Ammon's horn (tissue), 1 donor: ENCODE data around the gene STX4.
A peak's percentile ranks its signal among the peaks of the same experiment; 100 is the strongest.
"Not testable (repeated sequence)": the region's sequence is repeated elsewhere in the genome, so short reads cannot be mapped to it uniquely, and the experiment has no call there.

Experiments
- DNase-seq: peaks from one replicate; pipeline ENCODE4 v3.0.0-alpha.2; 2016; ENCODE audit warnings: low spot score

Gene STX4

DNA sequence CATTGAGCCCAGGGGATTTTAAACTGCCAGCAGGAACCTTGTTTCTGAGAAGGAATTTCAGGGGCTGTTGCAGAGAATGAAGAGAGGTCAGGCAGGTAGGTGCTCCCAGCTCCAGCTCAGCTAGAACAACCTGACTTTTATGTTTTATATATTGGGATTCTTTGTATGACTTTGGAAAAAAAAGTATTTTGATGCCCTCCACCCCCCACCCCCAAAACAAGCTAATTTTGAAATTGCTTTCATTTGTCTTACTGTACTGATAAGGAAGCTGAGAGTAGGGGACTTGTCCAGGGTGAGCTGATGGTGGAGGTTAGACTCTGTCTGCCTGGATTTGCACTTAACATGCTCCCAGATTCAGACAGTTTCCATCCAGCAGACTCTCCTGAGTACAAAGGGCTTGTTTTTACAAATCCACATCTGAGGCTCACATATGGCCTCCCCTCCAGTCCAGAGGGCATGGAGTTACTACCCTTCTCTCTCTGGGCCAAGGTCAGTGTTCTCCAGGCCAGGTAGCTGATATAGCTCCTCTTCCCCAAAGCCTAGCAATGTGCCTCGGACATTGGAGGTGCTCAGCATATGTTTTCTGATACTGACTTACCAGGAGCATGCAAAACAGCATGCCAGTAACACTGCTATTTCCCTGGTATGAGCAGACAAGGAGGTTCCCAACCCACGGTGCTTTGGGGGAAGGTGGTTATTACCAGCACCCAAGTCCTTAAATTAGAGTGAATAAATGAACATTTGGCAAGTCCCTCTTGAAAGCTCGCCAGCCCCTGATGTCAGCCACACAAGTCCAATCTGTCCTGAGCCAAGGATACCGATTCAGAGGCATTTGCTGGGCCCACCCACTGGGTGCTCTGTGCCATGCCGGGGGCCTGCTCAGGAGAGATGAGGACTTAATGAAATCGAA, 34.3 kb upstream of the STX4 start:
- DNase-seq: no peak

DNA sequence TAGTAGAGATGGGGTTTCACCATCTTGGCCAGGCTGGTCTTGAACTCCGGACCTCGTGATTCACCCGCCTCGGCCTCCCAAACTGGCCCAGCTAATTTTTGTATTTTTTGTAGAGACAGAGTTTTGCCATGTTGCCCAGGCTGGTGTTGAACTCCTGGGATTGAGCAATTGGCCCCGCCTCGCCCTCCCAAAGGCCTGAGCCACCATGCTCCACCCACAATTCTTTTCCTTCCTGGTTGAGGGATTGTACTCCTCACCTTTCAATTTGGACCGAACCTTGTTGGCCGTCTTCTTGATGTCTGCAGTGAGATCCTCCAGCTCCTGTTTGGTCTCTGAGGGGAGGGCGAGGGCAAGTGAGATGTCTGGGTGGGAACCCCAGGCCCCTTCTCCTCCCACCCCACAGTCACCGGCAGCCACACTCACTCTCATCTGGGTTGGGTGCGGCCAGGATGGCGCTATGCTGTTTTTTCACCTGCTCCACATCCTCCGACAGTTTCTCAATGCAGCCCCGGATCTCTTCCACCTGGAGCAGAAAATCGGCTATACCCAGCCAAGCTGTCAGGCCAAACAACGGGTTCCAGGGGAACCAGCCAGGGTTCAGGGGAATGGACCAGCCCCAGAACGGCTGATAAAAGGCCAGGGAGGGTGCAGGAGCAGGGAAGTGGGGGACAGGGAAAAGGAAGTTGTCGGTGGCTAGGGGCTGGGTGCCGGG, 32.5 kb upstream of the STX4 start:
- no peak for DNase-seq

DNA sequence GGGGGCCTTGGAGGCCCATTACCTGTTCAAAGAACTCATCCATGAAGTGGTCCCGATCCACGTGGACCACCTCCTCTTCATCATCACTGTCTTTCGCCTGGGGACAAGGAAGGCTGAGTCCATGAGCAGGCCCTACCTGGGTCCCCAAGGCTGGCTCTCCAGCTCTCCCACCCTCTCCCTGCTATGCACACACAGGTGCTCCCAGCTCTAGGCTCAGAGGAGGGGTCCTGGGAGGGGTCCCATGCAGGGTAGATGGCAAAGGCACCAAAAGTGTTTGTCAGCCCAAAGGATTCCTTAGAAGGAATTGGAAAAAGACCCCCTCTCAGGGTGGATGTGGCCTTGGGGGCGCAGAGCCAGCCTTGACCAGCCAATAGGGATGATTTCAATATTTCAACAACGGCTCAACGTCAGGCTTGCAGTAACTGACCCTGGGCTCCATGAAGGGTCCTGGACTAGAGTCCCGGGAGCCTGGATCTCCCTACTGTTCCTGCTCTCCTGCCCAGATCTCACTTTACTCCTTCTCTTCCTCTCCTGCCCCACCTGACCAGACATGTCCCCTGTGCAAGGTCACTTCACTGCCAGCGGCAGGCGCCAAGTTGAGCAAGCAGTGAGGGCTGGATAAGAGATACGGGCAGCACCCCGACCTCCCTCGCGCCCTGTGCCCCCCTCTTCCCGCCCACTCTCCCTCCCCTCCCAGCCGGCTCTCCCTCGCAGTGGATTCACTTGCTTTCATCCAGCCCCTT, 31.7 kb upstream of the STX4 start:
- DNase-seq: no peak

DNA sequence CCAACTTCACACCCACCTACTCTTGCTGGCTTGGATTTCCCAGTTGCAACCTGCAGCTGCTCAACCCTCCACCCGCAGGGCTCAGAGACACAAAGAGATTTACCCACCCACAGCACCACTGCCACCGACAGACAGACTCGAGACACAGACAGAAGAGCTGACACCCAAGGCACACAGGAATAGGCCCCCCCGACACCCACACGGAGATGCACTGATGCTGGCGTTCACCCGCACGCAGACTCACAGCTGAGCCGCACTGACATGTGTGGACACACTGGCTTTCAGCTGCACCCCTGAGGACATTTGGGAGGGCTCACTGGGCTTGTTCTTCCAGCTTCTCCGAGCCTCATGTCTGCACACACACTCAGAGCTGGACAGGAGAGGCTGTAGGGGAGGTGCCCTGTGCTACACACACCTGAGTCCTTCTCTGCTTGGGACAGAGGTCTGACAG, 31.1 kb upstream of the STX4 start:
- no peak for DNase-seq

DNA sequence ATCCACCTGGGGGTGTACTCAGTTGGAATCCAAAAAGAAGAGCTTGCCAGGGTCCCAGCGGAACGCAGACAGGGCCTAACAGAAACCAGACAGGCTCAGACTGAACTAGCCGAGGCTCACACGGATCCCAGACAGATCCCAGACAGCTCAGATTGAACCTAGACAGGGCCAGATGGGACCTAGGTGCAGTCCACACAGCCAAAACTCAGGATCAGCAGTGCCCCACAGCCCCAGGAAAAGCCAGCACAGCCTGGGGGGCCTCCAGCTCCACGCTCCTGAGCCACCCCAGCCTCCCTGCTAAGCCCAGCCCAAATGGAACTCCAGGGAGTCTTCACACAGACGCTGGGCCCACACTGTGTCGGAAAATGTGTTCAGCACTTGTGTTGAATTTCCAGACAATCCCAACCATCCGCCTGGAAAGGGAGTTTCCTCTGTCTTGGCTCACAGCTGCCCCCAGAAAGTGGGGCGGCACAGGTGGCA, 30.5 kb upstream of the STX4 start:
- DNase-seq: no peak

DNA sequence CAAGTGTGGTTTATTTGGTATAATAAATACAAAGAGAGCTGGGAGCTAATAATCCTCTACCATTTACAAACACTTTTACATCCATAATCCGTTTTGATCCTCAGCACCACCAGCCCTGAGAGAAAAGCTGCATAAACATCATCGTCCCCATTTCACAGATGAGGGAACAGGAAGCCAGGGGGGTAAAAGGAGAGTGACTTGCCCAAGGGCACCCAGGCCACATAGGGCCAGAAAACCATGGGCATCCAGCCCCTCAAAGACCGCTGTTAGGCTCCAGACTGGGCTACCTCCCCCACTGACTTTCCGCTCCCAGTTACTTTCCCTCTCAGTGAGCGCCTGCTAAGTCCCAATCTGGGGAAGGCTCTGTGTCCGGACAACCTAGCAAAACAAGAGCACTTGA, 29.6 kb upstream of the STX4 start:
- no peak for DNase-seq

DNA sequence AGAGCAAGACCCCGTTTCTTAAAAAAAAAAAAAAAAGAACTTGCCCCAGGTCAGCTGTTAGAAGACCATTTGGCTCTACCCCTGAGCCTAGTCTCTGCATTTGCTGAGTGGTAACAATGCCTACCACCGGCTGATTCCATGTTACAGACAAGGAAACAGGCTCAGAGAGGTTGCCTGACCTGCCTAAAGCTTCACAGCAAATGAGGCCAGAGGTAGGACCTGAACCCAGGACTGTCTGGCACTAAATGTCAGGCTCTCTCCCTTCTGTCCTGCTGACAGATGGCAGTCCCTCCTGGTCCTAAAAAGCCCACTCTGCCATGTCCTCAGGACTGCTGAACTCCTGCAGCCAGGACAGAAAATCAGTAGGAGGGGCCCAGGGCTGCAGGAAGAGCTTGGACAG, 28.7 kb upstream of the STX4 start:
- no peak for DNase-seq

DNA sequence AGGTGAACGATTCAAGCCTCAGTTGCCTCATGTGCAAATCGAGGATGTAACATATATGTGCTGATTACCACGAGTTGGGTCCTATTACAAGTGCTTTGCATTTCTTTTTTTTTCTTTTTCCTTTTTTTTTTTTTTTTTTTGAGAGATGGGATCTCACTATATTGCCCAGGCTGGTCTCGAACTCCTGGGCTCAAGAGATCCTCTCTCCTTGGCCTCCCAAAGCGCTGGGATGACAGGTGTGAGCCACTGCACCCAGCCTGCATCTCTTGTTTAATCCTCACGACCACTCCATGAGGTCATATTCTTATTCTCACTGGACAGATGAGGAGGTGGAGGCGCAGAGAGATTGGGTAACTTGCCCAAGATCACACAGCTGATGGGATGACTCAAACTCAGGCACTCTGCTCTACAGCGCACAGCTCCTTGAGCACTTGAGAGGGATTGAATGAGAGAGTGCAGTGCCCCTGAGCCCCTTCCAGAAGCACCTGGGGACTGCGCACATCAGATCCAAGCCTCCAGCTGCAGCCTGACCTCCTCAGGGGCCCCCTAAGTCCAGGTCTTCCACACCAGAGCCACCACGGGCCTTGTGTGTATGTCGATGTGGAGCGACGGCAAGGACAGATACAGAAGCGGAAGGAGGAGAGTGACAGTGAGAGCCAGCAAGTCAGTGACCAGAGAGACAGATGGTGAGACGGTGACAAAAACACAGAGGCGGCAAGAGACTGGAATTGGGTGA, 27.8 kb upstream of the STX4 start:
- DNase-seq: no peak

DNA sequence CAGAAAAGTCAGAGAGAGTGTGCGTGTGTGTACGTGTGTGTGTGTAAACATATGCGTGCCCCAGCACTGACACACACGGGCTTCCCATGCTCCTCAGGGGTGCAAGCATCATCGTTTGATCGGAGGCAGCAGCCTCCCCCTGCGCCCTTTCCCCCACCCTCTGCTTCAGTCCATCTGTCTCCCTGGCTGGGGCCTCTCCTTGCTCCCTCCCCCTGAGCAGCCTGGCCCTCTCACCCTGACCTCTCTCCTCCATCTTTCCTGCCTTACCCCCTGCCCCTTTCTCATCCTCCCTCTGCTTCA, 27.3 kb upstream of the STX4 start:
- no peak for DNase-seq

DNA sequence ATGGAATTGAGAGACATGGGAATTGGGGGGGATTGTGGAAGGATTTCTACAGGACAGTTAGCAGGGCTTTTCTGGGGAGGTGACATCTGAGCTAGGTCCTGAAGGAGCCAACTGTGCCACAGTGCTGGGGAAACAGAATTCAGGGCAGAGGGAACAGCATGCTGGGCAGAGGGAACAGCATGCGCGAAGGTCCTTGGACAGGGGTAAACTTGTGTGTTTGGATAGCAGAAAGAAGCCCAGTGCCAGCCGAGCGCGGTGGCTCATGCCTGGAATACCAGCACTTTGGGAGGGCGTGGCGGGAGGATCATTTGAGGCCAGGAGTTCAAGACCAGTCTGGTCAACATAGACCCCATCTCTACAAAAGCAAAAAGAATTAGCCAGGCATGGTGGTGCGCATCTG, 26.8 kb upstream of the STX4 start:
- DNase-seq: no peak

DNA sequence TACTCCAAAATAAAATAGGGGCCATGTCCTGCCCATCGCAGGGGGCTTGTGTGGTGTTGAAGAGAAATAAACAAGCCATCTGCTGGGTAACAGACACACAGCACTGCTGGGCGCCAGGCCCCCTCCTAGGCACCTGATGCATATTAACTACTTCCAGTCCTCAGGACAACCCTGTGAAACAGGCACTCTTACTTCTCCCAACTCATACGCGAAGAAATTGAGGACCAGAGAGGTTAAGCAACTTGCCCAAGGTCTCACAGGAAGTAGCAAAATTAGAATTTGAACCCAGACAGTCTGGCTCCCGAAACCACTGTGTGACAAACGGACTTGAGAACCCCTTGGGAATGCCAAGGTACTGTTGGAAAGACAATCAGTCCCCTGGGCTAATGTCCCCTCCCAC, 25.7 kb upstream of the STX4 start:
- DNase-seq: no peak

DNA sequence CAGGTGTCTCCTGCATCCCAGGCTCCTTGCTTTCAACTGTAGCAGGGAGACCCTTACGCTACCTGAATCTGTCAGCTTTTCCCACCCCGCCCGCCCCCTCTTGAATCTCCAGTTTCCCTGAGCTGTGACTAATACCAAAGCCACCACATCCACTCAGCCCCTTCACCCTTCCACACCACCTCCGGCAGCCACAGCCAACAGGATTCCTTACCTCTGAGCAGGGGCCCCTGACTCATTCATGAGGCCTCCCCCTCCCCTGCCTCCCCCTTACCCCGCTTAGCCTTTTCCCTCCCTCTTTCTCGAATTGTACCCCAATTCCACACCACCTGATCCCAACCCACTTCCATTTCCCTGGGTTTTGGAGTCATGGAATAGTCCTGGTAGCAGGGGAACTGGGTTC, 25.2 kb upstream of the STX4 start:
- DNase-seq: no peak

DNA sequence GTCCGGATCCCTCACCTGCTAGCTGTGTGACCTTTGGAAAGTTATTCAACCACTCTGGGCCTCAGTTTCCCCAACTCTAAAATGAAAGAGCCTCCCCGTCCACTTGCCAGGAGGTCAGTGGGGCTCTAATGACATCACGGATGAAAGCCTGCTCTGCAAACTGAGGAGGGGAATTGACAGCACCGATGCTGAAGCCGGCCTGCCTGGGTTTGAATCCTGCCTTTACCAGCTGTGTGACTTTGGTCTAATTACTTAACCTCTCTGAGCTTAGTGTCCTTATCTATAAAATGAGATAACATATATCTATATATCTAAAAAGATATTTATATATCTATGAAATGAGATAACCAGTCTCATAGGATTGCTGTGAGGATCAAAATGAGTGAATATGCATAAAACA, 24.8 kb upstream of the STX4 start:
- DNase-seq: no peak

DNA sequence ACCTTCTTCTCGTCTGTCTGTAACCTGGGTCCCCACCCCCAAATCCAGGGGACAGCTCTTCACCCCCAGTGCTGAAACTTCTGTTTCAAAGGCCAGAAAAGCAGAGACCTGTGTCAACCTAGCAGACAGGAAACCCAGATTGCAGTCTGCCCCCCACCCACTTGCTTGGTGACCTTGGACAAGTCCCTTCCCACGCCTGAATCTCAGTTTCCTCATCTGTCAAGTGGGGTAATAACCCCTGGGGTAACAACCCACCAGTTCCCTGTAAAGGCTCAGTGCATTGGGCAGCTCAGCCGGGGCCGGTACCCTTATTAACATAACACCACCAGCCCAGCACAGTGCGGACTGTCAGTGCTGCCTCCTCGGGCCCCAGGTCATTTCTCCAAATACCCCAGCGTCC, 24.2 kb upstream of the STX4 start:
- no peak for DNase-seq

DNA sequence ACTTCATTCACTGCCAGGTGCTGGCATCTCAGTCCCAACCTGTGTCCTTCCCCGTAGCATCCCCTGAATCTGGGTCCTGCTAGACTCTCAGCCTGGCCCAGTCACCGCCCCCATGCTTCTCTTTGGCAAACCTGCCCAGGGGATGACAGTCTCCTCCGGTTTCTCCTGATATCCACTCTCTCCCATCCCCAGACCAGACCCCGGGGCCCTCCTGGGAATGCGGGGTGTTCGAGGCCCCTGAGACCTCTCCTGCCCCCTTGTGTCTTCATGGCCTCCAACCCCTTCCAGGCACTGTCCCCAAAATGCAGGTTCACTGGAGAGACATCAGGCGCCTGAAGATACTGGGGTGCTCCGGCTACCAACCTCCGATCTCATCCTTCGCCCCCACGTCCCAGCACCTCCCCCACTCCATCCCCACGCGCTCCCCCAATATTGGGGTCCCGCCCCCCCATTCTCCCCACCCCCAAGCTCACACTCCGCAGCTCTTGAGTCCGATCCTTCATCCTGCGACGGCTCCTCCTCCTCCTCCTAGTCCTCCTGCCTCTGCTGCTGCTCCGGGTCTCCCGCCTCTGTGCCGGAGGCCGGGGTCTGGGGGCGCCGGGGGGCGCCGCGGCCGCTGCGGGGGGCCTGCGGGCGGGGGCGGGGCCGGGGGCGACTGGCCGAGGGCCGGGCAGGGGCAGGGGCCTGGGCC, 23.3 kb upstream of the STX4 start:
- no peak for DNase-seq

DNA sequence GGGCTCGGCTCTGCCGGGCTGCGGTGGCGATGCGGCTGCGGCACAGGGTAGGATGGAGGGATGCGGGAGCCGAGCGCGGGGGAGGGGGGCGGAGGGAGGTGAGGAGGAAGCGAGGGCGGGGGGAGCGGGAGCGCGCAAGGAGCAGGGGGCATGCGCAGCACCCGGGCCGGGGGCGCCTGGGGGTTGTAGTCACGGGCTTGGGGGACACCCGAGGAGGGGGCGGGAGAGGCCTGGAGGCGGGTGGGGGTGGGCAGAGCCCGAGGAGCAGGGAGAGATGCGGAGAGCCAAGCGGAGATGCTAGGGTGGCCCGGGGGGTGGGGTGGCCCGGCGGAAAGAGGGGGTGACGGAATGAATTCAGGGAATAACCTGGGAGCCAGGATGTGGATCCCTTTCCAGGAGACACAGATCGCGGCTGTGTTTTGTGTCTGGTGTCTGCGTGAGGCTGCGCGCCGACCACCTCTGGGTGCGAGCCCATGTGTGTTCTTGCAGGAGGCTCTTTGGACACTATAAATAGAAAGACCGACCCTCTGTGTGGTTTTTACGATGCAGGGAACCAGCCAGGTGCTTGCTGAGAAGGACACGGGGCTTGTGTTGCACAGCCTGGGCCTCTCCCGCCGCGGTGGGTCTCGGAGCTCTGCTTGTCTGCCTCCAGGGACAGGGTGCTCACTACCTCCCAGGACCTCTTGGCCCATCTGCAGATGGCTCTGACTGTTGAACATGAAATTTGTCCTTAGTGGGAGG, 22.6 kb upstream of the STX4 start, which contains the start of gene STX1B:
Gene STX1B (minus strand): TSS at position 54 of the 741 bp plus-strand sequence. CDS start 242 bp downstream, outside the sequence.
- DNase-seq: peak; percentile 67

DNA sequence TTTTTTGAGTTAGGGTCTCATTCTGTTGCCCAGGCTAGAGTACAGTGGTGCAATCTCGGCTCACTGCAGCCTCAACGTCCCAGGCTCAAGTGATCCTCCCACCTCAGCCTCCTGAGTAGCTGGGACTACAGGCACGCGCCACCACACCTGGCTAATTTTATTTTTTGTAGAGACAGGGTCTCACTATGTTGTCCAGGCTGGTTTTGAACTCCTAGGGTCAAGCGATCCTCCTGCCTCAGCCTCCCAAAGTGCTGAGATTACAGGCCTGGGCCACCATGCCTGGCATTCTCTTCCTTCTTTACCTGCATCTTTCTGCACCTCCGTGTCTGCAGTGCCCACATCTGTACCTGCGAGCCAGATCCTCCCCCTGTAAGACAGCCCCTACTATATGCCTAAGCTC, 21.5 kb upstream of the STX4 start:
- DNase-seq: not testable (repeated sequence)

DNA sequence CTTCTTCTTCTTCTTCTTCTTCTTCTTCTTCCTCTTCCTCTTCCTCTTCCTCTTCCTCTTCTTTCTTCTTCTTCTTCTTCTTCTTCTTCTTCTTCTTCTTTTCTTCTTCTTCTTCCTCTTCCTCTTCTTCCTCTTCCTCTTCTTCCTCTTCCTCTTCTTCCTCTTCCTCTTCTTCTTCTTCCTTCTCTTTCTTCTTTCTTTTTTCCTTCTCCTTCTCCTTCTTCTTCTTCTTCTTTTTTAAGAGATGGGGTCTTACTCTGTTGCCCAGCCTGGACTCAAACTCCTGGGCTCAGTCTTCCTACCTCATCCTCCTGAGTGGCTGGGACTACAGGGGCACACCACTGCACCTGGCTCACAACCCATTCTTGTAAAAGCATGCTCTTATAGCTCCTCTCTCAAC, 20.1 kb upstream of the STX4 start:
- not testable (repeated sequence) for DNase-seq

DNA sequence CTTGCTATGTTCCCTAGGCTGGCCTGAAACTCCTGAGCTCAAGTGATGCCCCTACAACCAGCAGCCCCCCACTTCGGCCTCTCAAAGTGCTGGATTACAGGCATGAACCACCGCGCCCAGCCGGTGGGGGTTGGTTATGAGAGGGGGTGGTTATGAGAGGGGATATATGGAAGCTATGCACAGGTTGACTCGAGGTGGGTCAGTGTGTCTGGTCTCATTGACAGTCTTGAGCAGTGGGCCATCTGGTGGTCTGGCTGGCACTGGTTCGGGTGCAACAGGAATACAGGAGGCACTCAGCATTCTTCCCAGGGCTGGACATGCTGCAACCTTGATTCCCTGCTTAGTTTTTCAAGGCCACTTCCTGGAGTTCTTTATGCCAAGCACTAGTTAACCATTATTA, 17.3 kb upstream of the STX4 start:
- DNase-seq: no peak

DNA sequence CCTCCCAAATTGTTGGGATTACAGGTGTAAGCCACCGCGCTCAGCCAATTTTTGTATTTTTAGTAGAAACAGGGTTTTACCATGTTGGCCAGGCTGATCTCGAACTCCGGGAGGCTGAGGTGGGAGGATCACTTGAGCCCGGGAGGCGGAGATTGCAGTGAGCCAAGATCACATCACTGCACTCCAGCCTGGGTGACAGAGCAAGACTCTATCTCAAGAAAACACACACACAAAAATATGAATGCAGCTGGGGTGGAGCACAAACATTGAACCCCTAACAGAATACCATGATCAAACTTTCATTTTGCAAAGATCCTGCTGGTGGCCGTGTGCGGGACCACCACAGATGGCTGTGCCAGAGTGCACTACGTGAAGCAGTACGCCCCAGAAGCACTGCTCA, 15.6 kb upstream of the STX4 start:
- not testable (repeated sequence) for DNase-seq

DNA sequence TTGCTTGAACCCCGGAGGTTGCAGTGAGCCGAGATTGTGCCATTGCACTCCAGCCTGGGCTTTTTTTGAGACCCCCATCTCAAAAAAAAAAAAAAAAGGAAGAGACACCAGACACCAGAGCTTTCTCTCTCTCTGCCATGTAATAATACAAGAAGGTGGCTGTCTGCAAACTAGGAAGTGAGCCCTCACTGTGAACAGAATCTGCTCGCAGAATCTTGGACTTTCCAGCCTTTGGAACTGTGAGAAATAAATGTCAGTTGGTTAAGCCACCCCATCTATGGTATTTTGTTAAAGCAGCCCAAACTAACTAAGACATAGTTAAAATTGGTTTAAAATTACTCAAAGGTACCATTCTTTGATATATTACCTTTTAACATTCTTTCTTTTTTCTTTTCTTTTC, 12.8 kb upstream of the STX4 start:
- DNase-seq: no peak
